NCI-H146 (cell line): ENCODE measurements around the gene SLC8A1.

Experiments
- DNase-seq: peaks from one replicate; lab custom pipeline; 2025; lab: John Stamatoyannopoulos, UW

The SLC8A1 gene

DNA sequence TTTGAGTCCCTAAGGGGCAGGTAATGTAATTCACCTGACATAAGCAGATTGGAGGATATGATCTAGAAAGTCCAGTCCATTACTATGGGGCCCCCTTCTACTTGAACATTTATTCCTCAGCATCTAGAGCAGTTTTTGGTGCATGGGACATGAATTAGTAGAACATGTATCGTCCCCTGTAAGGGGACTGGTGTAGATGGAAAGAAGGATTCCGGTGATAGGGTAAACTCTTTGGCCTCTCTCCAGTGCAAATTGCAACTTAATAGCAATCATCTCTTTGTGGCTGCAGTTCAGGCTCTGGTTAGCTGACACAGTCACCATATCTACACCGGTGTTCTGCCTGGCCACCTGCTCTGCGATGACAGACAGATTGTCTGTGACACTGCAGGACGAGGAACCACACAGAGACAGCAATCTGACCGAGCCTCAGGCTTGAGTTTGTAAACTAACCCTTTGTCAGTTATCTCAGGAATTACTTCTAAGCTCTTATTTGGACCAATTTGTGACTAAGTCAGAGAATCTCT lies 6.4 kb upstream of the SLC8A1 start:
- peak; percentile 91 for DNase-seq

GRCh38 chr2:40457837-40458236 lies 5.9 kb upstream of the SLC8A1 start:
- DNase-seq: no peak

DNA sequence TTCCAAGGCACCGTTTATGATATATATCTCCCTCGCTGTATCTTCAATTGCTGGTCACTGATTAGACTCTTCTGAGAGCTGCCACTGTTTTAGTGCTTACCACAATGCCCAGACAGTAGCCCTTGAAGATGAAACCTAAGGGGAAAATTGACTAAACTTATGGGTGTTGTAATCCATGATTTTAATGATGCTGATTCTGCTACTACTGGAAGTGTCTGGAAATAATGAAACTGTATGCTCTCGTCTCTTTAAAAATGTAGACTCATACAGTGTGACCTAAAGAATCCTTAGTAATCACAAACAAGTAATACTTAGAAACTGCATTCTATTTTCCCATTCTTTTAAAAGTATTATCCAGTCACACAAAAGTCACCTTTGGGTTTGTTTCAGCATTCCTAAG lies 5.5 kb upstream of the SLC8A1 start:
- no peak for DNase-seq

GRCh38 chr2:40456926-40457325 lies 5.0 kb upstream of the SLC8A1 start:
- no peak for DNase-seq

GRCh38 chr2:40455661-40456060 lies 3.8 kb upstream of the SLC8A1 start:
- DNase-seq: no peak

DNA sequence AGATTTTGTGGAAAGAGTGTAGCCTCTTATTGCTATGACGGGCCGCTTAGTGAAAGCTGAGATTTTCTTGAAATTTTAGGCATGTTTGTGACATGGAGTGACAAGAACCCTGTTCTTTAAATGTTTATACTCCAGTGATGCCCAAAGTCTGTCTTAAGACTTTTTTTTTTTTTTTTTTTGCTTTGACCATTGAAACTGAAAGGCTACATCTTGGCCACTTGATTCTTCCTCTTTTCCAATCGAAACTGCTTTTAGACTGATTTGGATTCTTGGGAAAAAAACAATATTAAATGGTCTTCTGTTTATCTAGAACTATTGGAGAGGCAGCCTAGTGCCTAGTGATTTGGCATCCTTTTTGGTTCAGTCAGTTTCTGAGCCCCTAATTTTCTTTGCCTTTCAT lies 2.4 kb upstream of the SLC8A1 start:
- DNase-seq: no peak

DNA sequence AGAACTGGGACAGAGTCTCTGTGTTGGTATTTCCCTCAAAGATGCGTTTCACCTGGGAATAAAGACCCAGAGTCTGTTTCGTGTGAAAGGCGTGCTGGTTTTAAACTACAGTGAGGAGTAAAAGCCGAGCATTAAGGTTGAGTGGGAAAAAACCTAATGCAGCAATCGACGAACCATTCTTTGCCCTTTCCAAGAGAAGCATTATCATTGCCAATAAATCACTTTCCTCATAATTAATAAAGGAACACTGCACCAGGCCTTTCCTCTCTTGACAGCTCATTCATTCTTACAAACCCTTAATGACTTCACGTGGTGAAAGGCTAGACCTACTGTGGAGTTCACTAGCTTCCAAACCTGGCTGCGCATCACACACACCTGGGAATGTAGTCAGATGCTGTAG lies 896 bp upstream of the SLC8A1 start:
- DNase-seq: peak; percentile 63

- DNase-seq: peak; percentile 90
Measured at GRCh38 chr2:40450796-40451430, 977 bp downstream of the SLC8A1 start.

- DNase-seq: peak; percentile 65
Measured at GRCh38 chr2:40450066-40450795, 1.7 kb downstream of the SLC8A1 start.

DNA sequence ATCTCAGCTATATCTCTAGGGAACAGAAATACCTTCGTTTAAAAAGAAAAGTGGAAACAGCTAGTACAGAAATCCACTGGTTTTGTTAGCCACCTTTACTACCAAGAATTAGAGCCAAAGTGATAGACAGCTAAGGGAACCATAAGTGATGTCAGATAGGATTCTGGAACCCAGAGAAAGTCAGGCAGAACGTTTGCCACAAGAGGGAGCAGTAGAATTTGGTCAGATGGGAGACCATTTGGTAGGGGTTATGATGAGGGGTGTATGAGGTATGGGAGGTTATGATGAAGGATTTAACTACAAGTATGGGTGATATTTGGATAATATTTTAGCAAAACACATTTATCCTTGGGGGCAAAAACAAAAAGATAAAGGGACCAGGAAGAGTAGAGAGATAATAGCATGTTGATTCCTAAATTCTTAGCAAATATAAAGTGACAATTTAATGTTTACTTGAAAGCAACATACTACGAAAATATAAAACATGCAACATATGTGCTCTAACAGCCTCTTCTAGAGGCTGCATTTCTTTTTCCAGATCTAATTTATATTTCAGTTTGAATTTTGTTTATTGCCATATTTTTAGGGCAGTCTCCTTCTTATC lies 3.3 kb downstream of the SLC8A1 start:
- peak; percentile 63 for DNase-seq

GRCh38 chr2:40445467-40445866 lies 6.4 kb downstream of the SLC8A1 start:
- DNase-seq: no peak

DNA sequence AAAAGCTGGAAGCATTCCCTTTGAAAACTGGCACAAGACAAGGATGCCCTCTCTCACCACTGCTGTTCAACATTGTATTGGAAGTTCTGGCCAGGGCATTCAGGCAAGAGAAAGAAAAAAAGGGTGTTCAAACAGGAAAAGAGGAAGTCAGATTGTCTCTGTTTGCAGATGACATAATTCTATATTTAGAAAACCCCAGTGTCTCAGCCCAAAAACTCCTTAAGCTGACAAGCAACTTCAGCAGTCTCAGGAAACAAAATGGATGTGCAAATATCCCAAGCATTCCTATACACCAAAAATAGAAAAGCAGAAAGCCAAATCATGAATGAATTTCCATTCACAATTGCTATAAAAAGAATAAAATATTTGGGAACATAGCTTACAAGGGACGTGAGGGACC lies 11.1 kb downstream of the SLC8A1 start:
- no peak for DNase-seq

DNA sequence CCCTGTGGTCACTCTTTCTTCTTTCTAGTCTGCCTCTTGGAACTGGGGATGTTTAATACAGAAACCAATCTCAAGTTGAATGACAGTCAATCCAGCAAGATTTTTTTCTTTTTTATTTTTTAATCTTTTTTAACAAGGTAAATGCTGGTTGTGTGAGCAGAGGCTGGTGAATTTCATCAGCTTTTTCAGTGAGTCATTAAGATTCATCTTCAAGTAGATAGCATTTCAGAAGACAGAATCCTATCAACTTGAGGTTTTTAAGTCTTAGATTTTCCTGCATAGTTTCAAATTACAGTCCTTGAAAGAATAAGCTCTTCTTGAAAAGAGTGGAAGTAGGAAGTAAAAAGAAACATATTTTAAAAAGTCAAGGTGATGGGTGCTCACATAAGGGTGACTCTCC lies 12.4 kb downstream of the SLC8A1 start:
- no peak for DNase-seq

- no peak for DNase-seq
Measured at GRCh38 chr2:40436093-40436475, 15.8 kb downstream of the SLC8A1 start.

GRCh38 chr2:40435426-40436092 lies 16.3 kb downstream of the SLC8A1 start:
- no peak for DNase-seq

DNA sequence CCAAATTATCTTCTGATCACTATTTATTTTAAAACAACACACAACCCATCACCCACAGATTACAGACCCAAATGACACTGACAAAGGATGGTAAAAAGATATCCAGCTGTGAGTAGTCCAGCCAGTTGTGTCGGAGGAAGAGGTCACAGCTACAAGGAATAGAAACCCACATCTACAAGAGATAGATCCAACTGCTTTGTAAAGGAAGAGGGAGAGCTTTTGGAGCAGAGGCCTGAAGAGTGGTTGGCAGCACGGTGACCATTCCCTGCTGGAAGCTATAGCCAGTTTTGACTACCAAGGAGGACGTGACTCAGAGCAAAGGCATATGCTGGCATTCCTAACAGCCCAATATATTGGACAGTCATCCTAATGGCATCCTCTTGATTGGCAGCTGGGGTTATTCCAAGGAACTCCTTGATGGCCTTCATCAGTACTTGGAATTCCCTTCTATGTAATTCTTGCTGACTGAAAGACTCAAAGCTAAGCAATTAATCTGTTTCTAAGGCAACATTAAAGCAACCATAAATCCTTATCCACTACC lies 17.1 kb downstream of the SLC8A1 start:
- no peak for DNase-seq

- peak; percentile 4 for DNase-seq
Measured at GRCh38 chr2:40433736-40434135, 18.2 kb downstream of the SLC8A1 start.

GRCh38 chr2:40432921-40433483 lies 18.9 kb downstream of the SLC8A1 start:
- DNase-seq: no peak

- DNase-seq: no peak
Measured at GRCh38 chr2:40431600-40431955, 20.3 kb downstream of the SLC8A1 start.

- no peak for DNase-seq
Measured at GRCh38 chr2:40430776-40431599, 20.9 kb downstream of the SLC8A1 start.

DNA sequence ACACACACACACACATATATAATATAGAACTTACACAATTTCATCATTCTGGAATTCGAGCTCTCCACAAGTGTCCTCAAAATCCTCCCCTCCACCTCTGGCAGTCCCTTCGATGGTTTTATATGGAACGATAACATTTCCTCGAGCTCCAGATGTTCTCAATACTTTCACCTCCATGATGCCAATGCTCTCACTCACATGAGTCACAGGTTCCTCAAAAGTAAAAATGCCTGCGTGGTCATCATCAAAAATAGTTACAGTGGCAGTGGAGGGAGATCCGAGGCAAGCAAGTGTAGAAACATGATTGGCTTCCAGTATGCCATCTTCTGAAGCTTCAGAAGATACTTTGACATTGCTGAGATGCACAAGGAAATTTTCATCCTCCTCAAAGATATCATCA lies 23.5 kb downstream of the SLC8A1 start:
- no peak for DNase-seq
